KMS-11 (cell line): ENCODE data around the gene CASP2.

Experiments
- H2AFZ ChIP-seq: fragments of 200-600 bp; sonication (generic); 2 replicates; pipeline ENCODE4 v1.6.1; 2016; ENCODE audit warnings: antibody characterized with exemption, mixed run types, low read depth
- H3K27ac ChIP-seq: fragments of 200-600 bp; sonication (generic); 2 replicates; pipeline ENCODE4 v1.6.1; 2016; ENCODE audit warnings: mild to moderate bottlenecking, mixed run types
- H3K27me3 ChIP-seq: fragments of 200-600 bp; sonication (generic); 2 replicates; pipeline ENCODE4 v1.6.1; 2017; ENCODE audit warnings: mild to moderate bottlenecking, low read depth, mixed run types, moderate library complexity; ENCODE audit not compliant: insufficient read depth
- H3K36me3 ChIP-seq: fragments of 200-600 bp; sonication (generic); 2 replicates; pipeline ENCODE4 v1.6.1; 2017; ENCODE audit warnings: mild to moderate bottlenecking, mixed run types; ENCODE audit not compliant: insufficient read depth
- H3K4me1 ChIP-seq: fragments of 200-600 bp; sonication (generic); 2 replicates; pipeline ENCODE4 v1.6.1; 2016; ENCODE audit warnings: mild to moderate bottlenecking, low read depth, mixed run types; ENCODE audit not compliant: poor library complexity, severe bottlenecking
- H3K4me2 ChIP-seq: fragments of 200-600 bp; sonication (generic); 2 replicates; pipeline ENCODE4 v1.7.0; 2016; ENCODE audit warnings: mild to moderate bottlenecking, mixed run types
- H3K4me3 ChIP-seq: fragments of 200-600 bp; sonication (generic); IDR thresholded peaks from 2 replicates; pipeline ENCODE4 v1.6.1; 2017; ENCODE audit warnings: low read depth, low read length, mixed read lengths; ENCODE audit not compliant: insufficient read depth
- H3K79me2 ChIP-seq: fragments of 200-600 bp; sonication (generic); 2 replicates; pipeline ENCODE4 v1.6.1; 2016; ENCODE audit warnings: low read depth, mixed run types; ENCODE audit not compliant: insufficient read depth
- H3K9ac ChIP-seq: fragments of 200-600 bp; sonication (generic); 2 replicates; pipeline ENCODE4 v1.6.1; 2016; ENCODE audit warnings: mild to moderate bottlenecking, mixed run types
- H4K20me1 ChIP-seq: fragments of 200-600 bp; sonication (generic); 2 replicates; pipeline ENCODE4 v1.6.1; 2016; ENCODE audit warnings: mild to moderate bottlenecking, mixed run types; ENCODE audit not compliant: insufficient read depth
- CTCF ChIP-seq: fragments of 200-600 bp; sonication (generic); conservative IDR thresholded peaks from 2 replicates; pipeline ENCODE4 v1.6.1; 2017; ENCODE audit warnings: low read depth, mild to moderate bottlenecking, antibody characterized with exemption, low read length, moderate library complexity, mixed read lengths

CASP2 gene

GRCh38 chr7:143300959-143301935 is 13.1 kb downstream of the CASP2 start:
- Histone ChIP-seq H2AFZ (no peak overlapping the region), H3K79me2 (no peaks in the 10 kb centered on the region), H4K20me1 (no peaks in the 10 kb centered on the region), H3K4me3 (no peak overlapping the region), H3K4me1 (no peaks in the 10 kb centered on the region), H3K27ac (no peak overlapping the region), H3K36me3 (peaks cover 33% of the 10 kb centered on the region; the same call in 1 of the 2 replicates), H3K9ac (no peak overlapping the region), H3K4me2 (no peak overlapping the region), H3K27me3 (no peaks in the 10 kb centered on the region)
- TF ChIP-seq CTCF, result no peak

- H3K36me3 ChIP-seq, result peaks cover 31% of the 10 kb centered on the region; the same call in 1 of the 2 replicates
- H3K27me3 ChIP-seq, result no peaks in the 10 kb centered on the region
- H3K4me1 ChIP-seq, result no peaks in the 10 kb centered on the region
- no peak overlapping the region for H3K4me3 ChIP-seq
- H2AFZ ChIP-seq, result no peak overlapping the region
- H3K9ac ChIP-seq, result no peak overlapping the region
- no peaks in the 10 kb centered on the region for H4K20me1 ChIP-seq
- no peak overlapping the region for H3K27ac ChIP-seq
- no peaks in the 10 kb centered on the region for H3K79me2 ChIP-seq
- TF ChIP-seq CTCF, result no peak
- no peak overlapping the region for H3K4me2 ChIP-seq
These were observed 15.6 kb downstream of the CASP2 start for GRCh38 chr7:143303733-143304132.

- no peaks in the 10 kb centered on the region for H4K20me1 ChIP-seq
- no peaks in the 10 kb centered on the region for H3K79me2 ChIP-seq
- H3K4me2 ChIP-seq, result no peak overlapping the region
- no peaks in the 10 kb centered on the region for H3K27me3 ChIP-seq
- no peak overlapping the region for H3K27ac ChIP-seq
- TF ChIP-seq CTCF, result no peak
- H3K4me3 ChIP-seq, result no peak overlapping the region
- peaks cover 20% of the 10 kb centered on the region; the same call in 1 of the 2 replicates for H3K36me3 ChIP-seq
- H2AFZ ChIP-seq, result no peak overlapping the region
- H3K9ac ChIP-seq, result no peak overlapping the region
- no peaks in the 10 kb centered on the region for H3K4me1 ChIP-seq
These were observed 16.8 kb downstream of the CASP2 start for GRCh38 chr7:143304938-143305337.

- H3K4me3 ChIP-seq, result no peak overlapping the region
- H3K4me1 ChIP-seq, result no peaks in the 10 kb centered on the region
- no peak overlapping the region for H3K4me2 ChIP-seq
- H2AFZ ChIP-seq, result no peak overlapping the region
- no peaks in the 10 kb centered on the region for H4K20me1 ChIP-seq
- TF ChIP-seq CTCF, result peak; percentile 73
- peaks cover 16% of the 10 kb centered on the region; the same call in 1 of the 2 replicates for H3K36me3 ChIP-seq
- H3K9ac ChIP-seq, result no peak overlapping the region
- H3K27me3 ChIP-seq, result no peaks in the 10 kb centered on the region
- no peak overlapping the region for H3K27ac ChIP-seq
- H3K79me2 ChIP-seq, result no peaks in the 10 kb centered on the region
These were observed 17.4 kb downstream of the CASP2 start for GRCh38 chr7:143305423-143306070.
